MM.1S (cell line): ENCODE measurements around the gene PCED1B.

Source experiments
- CTCF ChIP-seq: fragments of 300-600 bp; sonication (generic); IDR thresholded peaks from 2 replicates; pipeline ENCODE4 v1.5.1; 2016; ENCODE audit warnings: antibody characterized with exemption, low read length, mixed read lengths
- EZH2 ChIP-seq: fragments of 300-600 bp; sonication (generic); optimal IDR thresholded peaks from 2 replicates; pipeline ENCODE3; 2017; ENCODE audit warnings: low read depth, mild to moderate bottlenecking, antibody characterized with exemption, low read length, mixed read lengths
- EZH2phosphoT487 ChIP-seq: fragments of 300-600 bp; sonication (generic); IDR thresholded peaks from 2 replicates; pipeline ENCODE4 v1.6.1; 2018; ENCODE audit warnings: antibody characterized with exemption, low read length

GRCh38 chr12:47071241-47071852 lies 8.1 kb upstream of the PCED1B start:
- TF ChIP-seq CTCF (peak; percentile 46), EZH2 (no peak), EZH2phosphoT487 (no peak)
